Measurements from ENCODE around the gene CLDND2. TPM values are rescaled to one million over a fixed set of nuclear protein-coding genes. Genes with fewer than 3 reads are reported as not detected.

CLDND2 gene
- total and polyA plus RNA-seq, 10 of the 15 experiments (the other 5 are each of a cell fraction or from before 2014, with no cell fraction given): 0.24 to 7.1 (median 1.8) TPM; not detected in 1

GRCh38 chr19:51341066-51341465 is 27.7 kb downstream of the CLDND2 start:
- H3K4me3 ChIP-seq: no peak overlapping the region
- in situ Hi-C loops (cut with MboI) (no loop called here), intact Hi-C loops (cut with micrococcal nuclease; ENCODE audit: unreplicated experiment) (no loop called here)
- TF ChIP-seq EED (IDR thresholded peaks at IDR 0.05; ENCODE audit: low read depth) (no peak), RAD21 (IDR thresholded peaks at IDR 0.05; ENCODE audit: insufficient read depth, low read depth, low read length) (no peak), RELA (IDR thresholded peaks at IDR 0.05; ENCODE audit: borderline replicate concordance, partially characterized antibody) (no peak), MTA2 (IDR thresholded peaks at IDR 0.05; ENCODE audit: low read depth) (no peak), EP300 (IDR thresholded peaks at IDR 0.05; ENCODE audit: borderline replicate concordance in 1 of 2, control insufficient read depth in 1 of 2, low read depth in 2 of 2, low read length in 2 of 2) (no peak), NFYA (IDR thresholded peaks at IDR 0.05; ENCODE audit: borderline replicate concordance, low read depth, low read length) (no peak), TCF7 (IDR thresholded peaks at IDR 0.05; ENCODE audit: borderline replicate concordance) (no peak), SREBF1 (IDR thresholded peaks at IDR 0.05; ENCODE audit: low read length) (no peak), BMI1 (IDR thresholded peaks at IDR 0.05; ENCODE audit: borderline replicate concordance) (no peak), PAX8 (IDR thresholded peaks at IDR 0.05) (no peak), TARDBP (IDR thresholded peaks at IDR 0.05; ENCODE audit: borderline replicate concordance) (no peak), ZSCAN29 (IDR thresholded peaks at IDR 0.05) (no peak), HCFC1 (IDR thresholded peaks at IDR 0.05; ENCODE audit: low read length) (no peak), BCL3 (IDR thresholded peaks at IDR 0.05; ENCODE audit: borderline replicate concordance, insufficient read depth, low read depth, low read length, poor library complexity, severe bottlenecking) (no peak), BCL11A (IDR thresholded peaks at IDR 0.05; ENCODE audit: low read depth, low read length) (no peak), ATF7 (IDR thresholded peaks at IDR 0.05; ENCODE audit: low read depth) (no peak), ZZZ3 (IDR thresholded peaks at IDR 0.05; ENCODE audit: control insufficient read depth, insufficient read length, low read depth) (no peak), SMARCA5 (IDR thresholded peaks at IDR 0.05) (no peak)
- TF ChIP-seq, protein P1, sequence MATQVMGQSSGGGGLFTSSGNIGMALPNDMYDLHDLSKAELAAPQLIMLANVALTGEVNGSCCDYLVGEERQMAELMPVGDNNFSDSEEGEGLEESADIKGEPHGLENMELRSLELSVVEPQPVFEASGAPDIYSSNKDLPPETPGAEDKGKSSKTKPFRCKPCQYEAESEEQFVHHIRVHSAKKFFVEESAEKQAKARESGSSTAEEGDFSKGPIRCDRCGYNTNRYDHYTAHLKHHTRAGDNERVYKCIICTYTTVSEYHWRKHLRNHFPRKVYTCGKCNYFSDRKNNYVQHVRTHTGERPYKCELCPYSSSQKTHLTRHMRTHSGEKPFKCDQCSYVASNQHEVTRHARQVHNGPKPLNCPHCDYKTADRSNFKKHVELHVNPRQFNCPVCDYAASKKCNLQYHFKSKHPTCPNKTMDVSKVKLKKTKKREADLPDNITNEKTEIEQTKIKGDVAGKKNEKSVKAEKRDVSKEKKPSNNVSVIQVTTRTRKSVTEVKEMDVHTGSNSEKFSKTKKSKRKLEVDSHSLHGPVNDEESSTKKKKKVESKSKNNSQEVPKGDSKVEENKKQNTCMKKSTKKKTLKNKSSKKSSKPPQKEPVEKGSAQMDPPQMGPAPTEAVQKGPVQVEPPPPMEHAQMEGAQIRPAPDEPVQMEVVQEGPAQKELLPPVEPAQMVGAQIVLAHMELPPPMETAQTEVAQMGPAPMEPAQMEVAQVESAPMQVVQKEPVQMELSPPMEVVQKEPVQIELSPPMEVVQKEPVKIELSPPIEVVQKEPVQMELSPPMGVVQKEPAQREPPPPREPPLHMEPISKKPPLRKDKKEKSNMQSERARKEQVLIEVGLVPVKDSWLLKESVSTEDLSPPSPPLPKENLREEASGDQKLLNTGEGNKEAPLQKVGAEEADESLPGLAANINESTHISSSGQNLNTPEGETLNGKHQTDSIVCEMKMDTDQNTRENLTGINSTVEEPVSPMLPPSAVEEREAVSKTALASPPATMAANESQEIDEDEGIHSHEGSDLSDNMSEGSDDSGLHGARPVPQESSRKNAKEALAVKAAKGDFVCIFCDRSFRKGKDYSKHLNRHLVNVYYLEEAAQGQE (IDR thresholded peaks at IDR 0.05; ENCODE audit: low read depth, low read length): no peak
- TF ChIP-seq, protein P2, sequence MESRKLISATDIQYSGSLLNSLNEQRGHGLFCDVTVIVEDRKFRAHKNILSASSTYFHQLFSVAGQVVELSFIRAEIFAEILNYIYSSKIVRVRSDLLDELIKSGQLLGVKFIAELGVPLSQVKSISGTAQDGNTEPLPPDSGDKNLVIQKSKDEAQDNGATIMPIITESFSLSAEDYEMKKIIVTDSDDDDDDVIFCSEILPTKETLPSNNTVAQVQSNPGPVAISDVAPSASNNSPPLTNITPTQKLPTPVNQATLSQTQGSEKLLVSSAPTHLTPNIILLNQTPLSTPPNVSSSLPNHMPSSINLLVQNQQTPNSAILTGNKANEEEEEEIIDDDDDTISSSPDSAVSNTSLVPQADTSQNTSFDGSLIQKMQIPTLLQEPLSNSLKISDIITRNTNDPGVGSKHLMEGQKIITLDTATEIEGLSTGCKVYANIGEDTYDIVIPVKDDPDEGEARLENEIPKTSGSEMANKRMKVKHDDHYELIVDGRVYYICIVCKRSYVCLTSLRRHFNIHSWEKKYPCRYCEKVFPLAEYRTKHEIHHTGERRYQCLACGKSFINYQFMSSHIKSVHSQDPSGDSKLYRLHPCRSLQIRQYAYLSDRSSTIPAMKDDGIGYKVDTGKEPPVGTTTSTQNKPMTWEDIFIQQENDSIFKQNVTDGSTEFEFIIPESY (IDR thresholded peaks at IDR 0.05): no peak
- ChIA-PET CTCF (interaction anchor here (0.7 to 5.1 kb wide), 8 partner anchors 25 to 100 kb away, joined by 3 to 47 read pairs (median 6); partner anchors contain the start of gene ETFB), POLR2A (interaction anchor here (1.1 to 2.6 kb wide), 3 partner anchors 16 to 54 kb away, joined by 3 to 12 read pairs (median 11); partner anchors contain the start of gene ETFB), SMC1A (ENCODE audit: uncharacterized antibody, unreplicated experiment) (interaction anchor here (0.7 to 1.4 kb wide), 3 partner anchors 36 to 98 kb away, joined by 3 to 4 read pairs (median 3); no protein-coding TSS in a partner anchor), RAD21 (ENCODE audit: unreplicated experiment) (interaction anchor here (0.7 to 2.2 kb wide), 4 partner anchors 27 to 93 kb away, joined by 3 to 9 read pairs (median 5); no protein-coding TSS in a partner anchor)
- no peak overlapping the region for H3K27ac ChIP-seq (ENCODE audit: control insufficient read depth, insufficient read depth)
- H3K4me2 ChIP-seq (ENCODE audit: control insufficient read depth, insufficient read depth): no peak overlapping the region
- H3K9ac ChIP-seq (ENCODE audit: control insufficient read depth, insufficient read depth, low read length): no peak overlapping the region
- 85% methylated on average over 18 of the region's 18 CpGs for WGBS (ENCODE audit: insufficient coverage, insufficient replicate concordance, low lambda C conversion rate, missing lambda C conversion rate)
- DNase-seq (ENCODE audit: low read depth, low spot score): no peak
- H4K20me1 ChIP-seq (ENCODE audit: control insufficient read depth, insufficient read depth): no peaks in the 10 kb centered on the region
- ATAC-seq: no peak
- no peaks in the 10 kb centered on the region for H3K79me2 ChIP-seq (ENCODE audit: control insufficient read depth, insufficient read depth, low read length)
- no peak for FAIRE-seq
- no peaks in the 10 kb centered on the region; a peak in 1 of 4 replicates for H3K36me3 ChIP-seq (ENCODE audit: control insufficient read depth in 2 of 2, insufficient read depth in 2 of 2, low read length in 1 of 2)
- no TSS peak for BruUV-seq (replicated peaks)
- H3K9me3 ChIP-seq (replicated peaks; ENCODE audit: control insufficient read depth, insufficient read depth, low read length): no peaks in the 10 kb centered on the region
- peaks cover 21% of the 10 kb centered on the region for H3K4me1 ChIP-seq (ENCODE audit: control insufficient read depth, insufficient read depth, low read length)
- H2AFZ ChIP-seq (ENCODE audit: control insufficient read depth, low read depth, low read length): no peak overlapping the region
- H3K27me3 ChIP-seq (replicated peaks in 1 of 2; ENCODE audit: control insufficient read depth in 2 of 2, insufficient read depth in 2 of 2, low read length in 1 of 2): no peaks in the 10 kb centered on the region
